22Rv1 (cell line): ENCODE data around the gene GABRD.

Experiments used
- CTCF ChIP-seq: fragments of 450-650 bp; IDR thresholded peaks from 2 replicates; pipeline ENCODE4 v1.5.1; 2017; ENCODE audit warnings: mild to moderate bottlenecking
- ZFX ChIP-seq: fragments of 450-650 bp; IDR thresholded peaks from 2 replicates; pipeline ENCODE4 v1.6.1; 2017; ENCODE audit warnings: antibody characterized with exemption, borderline replicate concordance

DNA sequence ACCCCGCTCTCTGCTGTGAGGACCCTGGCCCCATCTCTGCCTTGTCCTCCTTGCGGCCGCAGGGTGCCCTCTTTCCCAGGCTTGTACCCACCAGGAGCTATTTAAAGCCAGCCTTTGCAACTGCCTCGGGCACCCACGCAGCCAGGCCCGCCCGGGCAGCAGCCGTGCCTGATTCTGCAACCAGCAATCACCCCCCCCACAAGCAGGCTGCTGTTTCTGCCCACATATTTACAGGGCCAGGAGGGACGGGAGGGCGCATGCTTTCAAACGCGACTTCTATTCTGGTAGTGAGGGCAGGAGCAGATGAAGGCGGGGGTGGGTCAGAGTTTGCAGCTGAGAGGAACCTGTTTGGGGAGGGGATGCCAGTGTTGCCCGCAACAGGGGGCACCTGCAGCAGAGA is 13.6 kb downstream of the GABRD start:
- TF ChIP-seq CTCF (no peak), ZFX (no peak)
